CD14-positive monocyte (primary cell): Measurements from ENCODE around the gene STK32C. TPM values are rescaled to one million over a fixed set of nuclear protein-coding genes. Genes with fewer than 3 reads are reported as not detected.

Experiments used
- DNase-seq, 3 donors: peaks; one replicate each; pipeline ENCODE4 v3.0.0-alpha.2; 2011 to 2022
- H2AFZ ChIP-seq: 2 replicates; pipeline ENCODE4 v1.6.0; 2012; ENCODE audit warnings: mild to moderate bottlenecking, low read depth, low read length, inconsistent platforms; ENCODE audit not compliant: insufficient read depth, poor library complexity, severe bottlenecking
- H3K27ac ChIP-seq, 2 donors: 1 replicate in 1 of 2; 2 replicates in 1 of 2; pipeline ENCODE4 v1.5.1; 2012 to 2013; ENCODE audit warnings: low read length in 2 of 2, control low read depth in 1 of 2, inconsistent platforms in 1 of 2, low read depth in 1 of 2, mild to moderate bottlenecking in 1 of 2
- H3K27me3 ChIP-seq, 2 donors: one replicate each; pipeline versions ENCODE4 v1.6.0 to v1.6.1; 2011 to 2013; ENCODE audit warnings: low read length in 2 of 2; ENCODE audit not compliant: control insufficient read depth in 2 of 2, insufficient read depth in 2 of 2
- H3K36me3 ChIP-seq, 2 donors: replicated peaks in 1 of 2; 1 replicate in 1 of 2; 2 replicates in 1 of 2; pipeline versions ENCODE4 v1.5.1 to v1.6.1; 2012 to 2013; ENCODE audit warnings: low read length in 2 of 2, control low read depth in 1 of 2, inconsistent platforms in 1 of 2, mild to moderate bottlenecking in 1 of 2; ENCODE audit not compliant: insufficient read depth in 2 of 2, control insufficient read depth in 1 of 2
- H3K4me1 ChIP-seq, 2 donors: 1 replicate in 1 of 2; 2 replicates in 1 of 2; pipeline versions ENCODE4 v1.5.1 to v1.6.1; 2012 to 2013; ENCODE audit warnings: low read length in 2 of 2, control low read depth in 1 of 2, inconsistent platforms in 1 of 2, mild to moderate bottlenecking in 1 of 2, moderate library complexity in 1 of 2; ENCODE audit not compliant: insufficient read depth in 2 of 2, control insufficient read depth in 1 of 2
- H3K4me2 ChIP-seq: replicated peaks from 2 replicates; pipeline ENCODE3; 2012; ENCODE audit warnings: low read length, moderate library complexity, mild to moderate bottlenecking; ENCODE audit not compliant: poor library complexity, severe bottlenecking; ENCODE audit errors: extremely low read depth
- H3K4me3 ChIP-seq, 3 experiments: fragments of 200-600 bp in 1 of 3; sonication (generic) in 1 of 3; replicated peaks in 1 of 3; 1 replicate in 2 of 3; 2 replicates in 1 of 3; pipeline ENCODE4 v1.5.1; 2011 to 2013; ENCODE audit warnings: low read length in 3 of 3, mild to moderate bottlenecking in 3 of 3, control low read depth in 2 of 3, low read depth in 2 of 3, inconsistent platforms in 1 of 3, moderate library complexity in 1 of 3
- H3K79me2 ChIP-seq: 2 replicates; pipeline ENCODE4 v1.6.0; 2012; ENCODE audit warnings: mild to moderate bottlenecking, control low read depth, inconsistent platforms, low read length, moderate library complexity; ENCODE audit not compliant: insufficient read depth
- H3K9ac ChIP-seq: 2 replicates; pipeline ENCODE4 v1.6.0; 2017; ENCODE audit warnings: low read length, mild to moderate bottlenecking; ENCODE audit not compliant: insufficient read depth, poor library complexity, severe bottlenecking
- H3K9me3 ChIP-seq, 2 donors: replicated peaks in 1 of 2; 1 replicate in 1 of 2; 2 replicates in 1 of 2; pipeline versions ENCODE4 v1.5.1 to v1.6.1; 2012 to 2013; ENCODE audit warnings: low read length in 2 of 2, control low read depth in 1 of 2; ENCODE audit not compliant: control insufficient read depth in 1 of 2, insufficient read depth in 1 of 2
- H4K20me1 ChIP-seq: 2 replicates; pipeline ENCODE4 v1.6.0; 2012; ENCODE audit warnings: mild to moderate bottlenecking, low read length, control low read depth, moderate library complexity; ENCODE audit not compliant: insufficient read depth
- H3K27ac Mint-ChIP-seq, 7 donors: one replicate each; pipeline ENCODE4 v1.8.0; 2020; ENCODE audit warnings: mild to moderate bottlenecking in 7 of 7, mixed read lengths in 7 of 7, moderate library complexity in 6 of 7, inconsistent platforms in 2 of 7
- H3K27me3 Mint-ChIP-seq, 3 donors: one replicate each; pipeline ENCODE4 v1.8.0; 2021 to 2022; ENCODE audit warnings: low read depth in 3 of 3, mild to moderate bottlenecking in 3 of 3, mixed read lengths in 3 of 3, moderate library complexity in 3 of 3, inconsistent platforms in 1 of 3
- H3K36me3 Mint-ChIP-seq, 2 donors: one replicate each; pipeline ENCODE4 v1.8.0; 2020; ENCODE audit warnings: mixed read lengths in 2 of 2, inconsistent platforms in 1 of 2, mild to moderate bottlenecking in 1 of 2
- H3K4me1 Mint-ChIP-seq: one replicate; pipeline ENCODE4 v1.8.0; 2020; ENCODE audit warnings: mild to moderate bottlenecking, mixed read lengths
- H3K4me3 Mint-ChIP-seq, 2 donors: one replicate each; pipeline ENCODE4 v1.8.0; 2020; ENCODE audit warnings: mild to moderate bottlenecking in 2 of 2, mixed read lengths in 2 of 2, moderate library complexity in 1 of 2
- H3K9me3 Mint-ChIP-seq, 7 donors: one replicate each; pipeline ENCODE4 v1.8.0; 2020 to 2022; ENCODE audit warnings: mixed read lengths in 7 of 7, mild to moderate bottlenecking in 6 of 7, moderate library complexity in 6 of 7, inconsistent platforms in 2 of 7
- CTCF ChIP-seq: fragments of 200-600 bp; IDR thresholded peaks from one replicate; pipeline ENCODE4 v1.8.0; 2022; ENCODE audit warnings: antibody characterized with exemption, mild to moderate bottlenecking
- WGBS: methylation state at CpG from one replicate; pipeline ENCODE4 v1.1.5; 2013; ENCODE audit warnings: missing lambda C conversion rate; ENCODE audit not compliant: insufficient coverage; 5-methylcytosine and 5-hydroxymethylcytosine counted together
- intact Hi-C, 2 donors: fragments of 100-400 bp; cut with micrococcal nuclease; formaldehyde crosslinking; loops; one replicate each; pipeline versions ENCODE4 v1.15.0 to v1.15.1; 2023
- polyA plus RNA-seq, 3 donors: library from polyadenylated mRNA; depleted of rRNA in 1 of 3; unstranded in 2 of 3; stranded (reverse) in 1 of 3; fragments of 300-500 nt in 2 of 3; fragments of >200 nt in 1 of 3; fragmentation: Illumina TruSeq in 2 of 3; gene quantifications; 1 replicate in 2 of 3; 2 replicates in 1 of 3; pipeline ENCODE4 v1.2.3, GENCODE V29; 2012 to 2021

STK32C gene
- polyA plus RNA-seq, 3 donors, result 13.6 to 22.8 (median 18.4) TPM

DNA sequence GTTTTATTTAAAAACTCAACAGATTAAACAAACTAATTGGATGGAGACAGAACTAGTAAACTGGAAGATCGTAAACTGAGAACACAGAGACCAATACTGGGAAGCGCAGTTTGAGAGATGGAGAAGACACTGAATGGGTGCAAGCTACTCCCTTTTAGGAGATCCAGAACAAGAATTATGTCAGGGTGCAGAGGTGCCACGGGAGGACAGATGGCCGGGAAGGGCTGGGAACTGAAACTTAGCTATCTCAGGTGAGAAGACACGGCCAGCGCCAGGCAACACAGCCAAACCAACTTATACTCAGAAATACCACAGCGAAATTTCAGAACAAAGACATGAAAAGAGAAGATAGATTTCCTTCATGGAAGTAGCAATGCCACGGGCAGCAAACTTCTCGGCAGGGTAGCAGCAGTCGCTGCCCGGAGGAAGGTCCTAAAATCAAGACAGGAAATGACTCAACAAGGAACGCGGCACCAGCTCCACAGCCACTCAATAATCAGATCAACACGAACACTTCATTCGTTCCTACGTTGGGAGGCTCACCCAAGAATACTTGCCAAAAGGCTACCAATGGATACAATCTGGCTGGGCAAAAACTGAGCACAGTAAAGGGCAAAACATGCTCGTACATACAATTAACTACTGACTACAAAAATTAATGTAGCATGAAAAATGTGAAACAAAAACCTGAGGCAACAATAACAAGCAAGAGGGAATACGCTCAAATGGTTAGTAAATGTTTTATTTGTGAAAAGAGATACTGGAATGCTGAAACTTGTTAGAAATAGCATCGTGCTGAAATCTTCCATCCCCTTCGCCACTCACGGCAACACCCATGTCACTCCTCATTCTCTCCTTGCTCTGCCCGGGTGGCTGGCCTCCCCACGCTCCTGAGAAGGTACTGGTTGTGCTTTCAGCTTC is 22.1 kb upstream of the STK32C start:
- DNase-seq, result peak; percentile 48 to 80 (median 74)
- Histone ChIP-seq H3K9ac (peak overlapping the region; percentile 74), H3K4me1 (peaks cover 54 to 58% of the 10 kb centered on the region in 2 donors), H3K79me2 (peaks cover 74% of the 10 kb centered on the region), H2AFZ (peak overlapping the region; percentile 63), H3K27me3 (no peaks in the 10 kb centered on the region), H3K27ac (peak overlapping the region; percentile 81 to 88), H4K20me1 (peaks cover 46% of the 10 kb centered on the region), H3K4me2 (peak overlapping the region; percentile 92), H3K4me3 (peak overlapping the region; percentile 68 to 97 (median 96)), H3K9me3 (no peaks in the 10 kb centered on the region), H3K36me3 (peaks cover 2 to 13% of the 10 kb centered on the region in 2 donors)
- TF ChIP-seq CTCF, result no peak
- WGBS, result 19% methylated on average over 9 of the region's 23 CpGs
- Mint-ChIP-seq H3K36me3 (peaks cover 36 to 47% of the 10 kb centered on the region in 2 donors), H3K9me3 (no peaks in the 10 kb centered on the region), H3K27me3 (peaks cover 0 to 2% (median 0%) of the 10 kb centered on the region in 3 donors), H3K27ac (peak overlapping the region; percentile 87 to 95 (median 92)), H3K4me1 (peaks cover 65% of the 10 kb centered on the region), H3K4me3 (peak overlapping the region; percentile 86 to 96)
- intact Hi-C loops, result loop anchor here (2.0 to 10.0 kb wide), 3 partner anchors 21 to 428 kb away; partner anchors contain the start of genes INPP5A (in 1 of the 2) and PPP2R2D (in 1 of the 2)

DNA sequence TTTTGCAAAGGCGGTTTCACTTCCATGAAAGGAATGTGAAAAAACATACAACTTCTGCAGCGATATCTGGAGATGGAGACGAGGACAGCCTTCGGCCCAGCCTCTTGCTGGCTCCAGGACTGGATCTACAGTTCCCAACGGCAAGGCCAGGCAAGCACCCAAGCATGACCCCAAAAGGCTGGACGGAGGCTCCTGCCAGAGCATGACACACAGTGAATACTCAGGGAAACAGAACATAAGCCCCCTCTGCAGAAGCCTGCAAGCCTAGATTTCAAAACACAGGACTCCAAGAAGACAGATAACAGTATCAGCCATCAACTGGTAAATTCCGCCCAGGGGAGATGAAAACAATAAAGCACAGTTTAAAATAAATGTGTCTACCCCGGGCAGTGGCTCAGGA is 21.0 kb upstream of the STK32C start:
- no peak for DNase-seq
- Histone ChIP-seq H3K9me3 (no peaks in the 10 kb centered on the region), H3K36me3 (peaks cover 2 to 24% of the 10 kb centered on the region in 2 donors), H3K27ac (peak overlapping the region; percentile 37 to 88), H3K79me2 (peaks cover 69% of the 10 kb centered on the region), H3K4me2 (peak overlapping the region; percentile 49), H3K9ac (no peak overlapping the region), H3K4me1 (peaks cover 50 to 59% of the 10 kb centered on the region in 2 donors), H3K27me3 (no peaks in the 10 kb centered on the region), H3K4me3 (peak overlapping the region in 1 of 3 experiments; percentile 96), H4K20me1 (peaks cover 51% of the 10 kb centered on the region), H2AFZ (no peak overlapping the region)
- H3K9me3 Mint-ChIP-seq, result no peaks in the 10 kb centered on the region
- peak overlapping the region in 1 of 2 donors; percentile 69 for H3K4me3 Mint-ChIP-seq
- intact Hi-C loops, result no loop called here
- TF ChIP-seq CTCF, result no peak
- 51% methylated on average over 7 of the region's 8 CpGs for WGBS
- H3K27ac Mint-ChIP-seq, result peak overlapping the region; percentile 51 to 95 (median 69)
- peaks cover 64% of the 10 kb centered on the region for H3K4me1 Mint-ChIP-seq
- H3K36me3 Mint-ChIP-seq, result peaks cover 38 to 54% of the 10 kb centered on the region in 2 donors
- peaks cover 0 to 2% (median 0%) of the 10 kb centered on the region in 3 donors for H3K27me3 Mint-ChIP-seq
